Neural crest cell (in vitro differentiated cells): ENCODE data around the gene FDXR. TPM values are rescaled to one million over a fixed set of nuclear protein-coding genes. Genes with fewer than 3 reads are reported as not detected.

Experiments used
- DNase-seq: peaks from one replicate; pipeline ENCODE4 v3.0.0; 2021; ENCODE audit warnings: low read depth, mixed read lengths, low spot score
- H3K27ac Mint-ChIP-seq: one replicate; pipeline ENCODE4 v1.8.0; 2021; ENCODE audit warnings: mild to moderate bottlenecking, mixed read lengths; ENCODE audit not compliant: unreplicated experiment
- H3K27me3 Mint-ChIP-seq: 2 replicates; pipeline ENCODE4 v1.8.0; 2021; ENCODE audit warnings: low read depth, mild to moderate bottlenecking, mixed read lengths
- H3K36me3 Mint-ChIP-seq: 2 replicates; pipeline ENCODE4 v1.8.0; 2021; ENCODE audit warnings: low read depth, mild to moderate bottlenecking, mixed read lengths
- H3K4me1 Mint-ChIP-seq: 2 replicates; pipeline ENCODE4 v1.8.0; 2021; ENCODE audit warnings: mixed read lengths
- H3K4me3 Mint-ChIP-seq: one replicate; pipeline ENCODE4 v1.8.0; 2021; ENCODE audit warnings: mild to moderate bottlenecking, mixed read lengths
- H3K9me3 Mint-ChIP-seq: 2 replicates; pipeline ENCODE4 v1.8.0; 2021; ENCODE audit warnings: mixed read lengths
- CTCF ChIP-seq: fragments of 200-600 bp; sonication (generic); conservative IDR thresholded peaks from 2 replicates; pipeline ENCODE4 v1.5.0; 2021; ENCODE audit warnings: antibody characterized with exemption, mild to moderate bottlenecking
- total RNA-seq: library from RNA; stranded (reverse); gene quantifications from 2 replicates; pipeline ENCODE4 v1.2.1, GENCODE V29; 2021

Gene FDXR
- total RNA-seq, 1 donor from 2014 or later: 14.8 TPM

DNA sequence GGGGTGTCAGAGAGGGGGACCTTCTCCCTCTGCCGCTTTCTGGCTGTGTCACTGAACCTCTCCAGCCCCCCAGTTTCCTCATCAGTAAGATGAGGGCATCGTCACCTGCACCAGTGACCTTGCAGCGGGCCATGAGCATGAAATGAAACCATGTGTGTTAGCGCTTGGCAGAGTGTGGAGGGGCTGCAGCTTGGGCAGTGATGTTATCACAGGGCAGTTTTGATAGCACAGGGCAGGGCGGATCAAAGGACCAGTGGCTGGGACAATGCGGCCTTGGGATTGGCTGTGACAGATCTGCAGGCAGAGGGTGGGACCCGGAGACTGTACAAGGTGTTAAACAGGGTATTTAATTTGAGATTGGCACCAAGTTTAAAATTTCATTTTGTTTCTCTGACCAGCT, 57.7 kb downstream of the FDXR start:
- TF ChIP-seq CTCF: no peak
- H3K27ac Mint-ChIP-seq: no peak overlapping the region
- DNase-seq: no peak
- no peaks in the 10 kb centered on the region for H3K9me3 Mint-ChIP-seq
- peaks cover 23% of the 10 kb centered on the region for H3K4me1 Mint-ChIP-seq
- H3K36me3 Mint-ChIP-seq: no peaks in the 10 kb centered on the region
- no peak overlapping the region for H3K4me3 Mint-ChIP-seq
- H3K27me3 Mint-ChIP-seq: no peaks in the 10 kb centered on the region

GRCh38 chr17:74814453-74814852, 58.3 kb downstream of the FDXR start:
- no peak overlapping the region for H3K4me3 Mint-ChIP-seq
- H3K36me3 Mint-ChIP-seq: no peaks in the 10 kb centered on the region
- no peak for DNase-seq
- no peak overlapping the region for H3K27ac Mint-ChIP-seq
- TF ChIP-seq CTCF: no peak
- peaks cover 23% of the 10 kb centered on the region for H3K4me1 Mint-ChIP-seq
- no peaks in the 10 kb centered on the region for H3K9me3 Mint-ChIP-seq
- no peaks in the 10 kb centered on the region for H3K27me3 Mint-ChIP-seq

Other genes starting within 250 kb of the FDXR start
- gene CD300E, start 249.3 kb downstream of the FDXR start, total RNA-seq: not detected in 2 replicates
- not detected in 2 replicates for gene CD300LF, start 160.1 kb downstream of the FDXR start, total RNA-seq
- gene RAB37, start 135.7 kb downstream of the FDXR start, total RNA-seq: not detected in 2 replicates
- 51.7 and 52.2 TPM in 2 replicates for gene NHERF1, start 124.4 kb downstream of the FDXR start, total RNA-seq
- gene NAT9, start 96.6 kb downstream of the FDXR start, total RNA-seq: 66.9 and 67.7 TPM in 2 replicates
- gene GRIN2C, start 13.1 kb downstream of the FDXR start, total RNA-seq: 0.02 and 0.07 TPM in 2 replicates
- gene FADS6, start 20.6 kb upstream of the FDXR start, total RNA-seq: not detected in 2 replicates
- gene USH1G, start 50.3 kb upstream of the FDXR start, total RNA-seq: 0.14 TPM in 1 of 2 replicates, not detected in the other
- gene OTOP2, start 51.3 kb upstream of the FDXR start, total RNA-seq: not detected in 2 replicates
- gene OTOP3, start 62.9 kb upstream of the FDXR start, total RNA-seq: not detected in 2 replicates
- 11.8 and 14.6 TPM in 2 replicates for gene HID1, start 99.8 kb upstream of the FDXR start, total RNA-seq
- gene CDR2L, start 114.6 kb upstream of the FDXR start, total RNA-seq: 24.0 and 24.1 TPM in 2 replicates
- gene MRPL58, start 139.7 kb upstream of the FDXR start, total RNA-seq: 35.3 and 37.6 TPM in 2 replicates
- 198 and 208 TPM in 2 replicates for gene ATP5PD, start 174.0 kb upstream of the FDXR start, total RNA-seq
- gene KCTD2, start 174.2 kb upstream of the FDXR start, total RNA-seq: 35.2 and 37.8 TPM in 2 replicates
- gene SLC16A5, start 215.0 kb upstream of the FDXR start, total RNA-seq: 6.0 and 7.3 TPM in 2 replicates
- 15.6 and 15.8 TPM in 2 replicates for gene ARMC7, start 237.0 kb upstream of the FDXR start, total RNA-seq